Fibroblast of peridontal ligament (primary cell): ENCODE data around the gene DYRK2.
A peak's percentile ranks its signal among the peaks of the same experiment; 100 is the strongest.
"Not testable (repeated sequence)": the region's sequence is repeated elsewhere in the genome, so short reads cannot be mapped to it uniquely, and the experiment has no call there.

Experiments
- DNase-seq: peaks from one replicate; pipeline ENCODE4 v3.0.0-alpha.2; 2010; ENCODE audit errors: extremely low read depth

The DYRK2 gene

GRCh38 chr12:67669934-67670631 is 21.5 kb downstream of the DYRK2 start:
- no peak for DNase-seq

- DNase-seq: no peak
These were observed 22.9 kb downstream of the DYRK2 start for GRCh38 chr12:67671419-67671818.

GRCh38 chr12:67671892-67672291 is 23.3 kb downstream of the DYRK2 start:
- no peak for DNase-seq

GRCh38 chr12:67672507-67672906 is 24.0 kb downstream of the DYRK2 start:
- DNase-seq: not testable (repeated sequence)

GRCh38 chr12:67673509-67673908 is 25.0 kb downstream of the DYRK2 start:
- not testable (repeated sequence) for DNase-seq

- DNase-seq: no peak
These were observed 25.9 kb downstream of the DYRK2 start for GRCh38 chr12:67674417-67674816.

- DNase-seq: peak; percentile 47
These were observed 28.1 kb downstream of the DYRK2 start for GRCh38 chr12:67676624-67677023.

GRCh38 chr12:67677166-67677565 is 28.6 kb downstream of the DYRK2 start:
- DNase-seq: no peak

GRCh38 chr12:67681105-67681778 is 32.7 kb downstream of the DYRK2 start:
- DNase-seq: peak; percentile 97

GRCh38 chr12:67681941-67682620 is 33.5 kb downstream of the DYRK2 start:
- DNase-seq: no peak

GRCh38 chr12:67689385-67689784 is 40.8 kb downstream of the DYRK2 start:
- no peak for DNase-seq

GRCh38 chr12:67690656-67691055 is 42.1 kb downstream of the DYRK2 start:
- DNase-seq: no peak

GRCh38 chr12:67691220-67691619 is 42.7 kb downstream of the DYRK2 start:
- DNase-seq: no peak

GRCh38 chr12:67692135-67692534 is 43.6 kb downstream of the DYRK2 start:
- no peak for DNase-seq

- no peak for DNase-seq
These were observed 44.4 kb downstream of the DYRK2 start for GRCh38 chr12:67692966-67693365.

GRCh38 chr12:67693894-67694293 is 45.3 kb downstream of the DYRK2 start:
- no peak for DNase-seq

GRCh38 chr12:67694306-67694900 is 45.9 kb downstream of the DYRK2 start:
- DNase-seq: no peak

GRCh38 chr12:67695974-67696373 is 47.4 kb downstream of the DYRK2 start:
- no peak for DNase-seq

GRCh38 chr12:67697443-67697842 is 48.9 kb downstream of the DYRK2 start:
- DNase-seq: peak; percentile 29

- peak; percentile 52 for DNase-seq
These were observed 49.4 kb downstream of the DYRK2 start for GRCh38 chr12:67697967-67698366.

GRCh38 chr12:67698672-67699581 is 50.4 kb downstream of the DYRK2 start:
- peak; percentile 57 for DNase-seq
